ENCODE measurements around the gene CD276. TPM values are rescaled to one million over a fixed set of nuclear protein-coding genes. Genes with fewer than 3 reads are reported as not detected.
A peak's percentile ranks its signal among the peaks of the same experiment; 100 is the strongest.
"Not testable (repeated sequence)": the region's sequence is repeated elsewhere in the genome, so short reads cannot be mapped to it uniquely, and the experiment has no call there.

Gene CD276
- polyA plus RNA-seq (2014; cell fraction: cytosol; rRNA removed): 95.6 and 123 TPM in 2 replicates
- polyA plus RNA-seq (2014; cell fraction: nucleus; rRNA removed): 86.4 and 99.1 TPM in 2 replicates

DNA sequence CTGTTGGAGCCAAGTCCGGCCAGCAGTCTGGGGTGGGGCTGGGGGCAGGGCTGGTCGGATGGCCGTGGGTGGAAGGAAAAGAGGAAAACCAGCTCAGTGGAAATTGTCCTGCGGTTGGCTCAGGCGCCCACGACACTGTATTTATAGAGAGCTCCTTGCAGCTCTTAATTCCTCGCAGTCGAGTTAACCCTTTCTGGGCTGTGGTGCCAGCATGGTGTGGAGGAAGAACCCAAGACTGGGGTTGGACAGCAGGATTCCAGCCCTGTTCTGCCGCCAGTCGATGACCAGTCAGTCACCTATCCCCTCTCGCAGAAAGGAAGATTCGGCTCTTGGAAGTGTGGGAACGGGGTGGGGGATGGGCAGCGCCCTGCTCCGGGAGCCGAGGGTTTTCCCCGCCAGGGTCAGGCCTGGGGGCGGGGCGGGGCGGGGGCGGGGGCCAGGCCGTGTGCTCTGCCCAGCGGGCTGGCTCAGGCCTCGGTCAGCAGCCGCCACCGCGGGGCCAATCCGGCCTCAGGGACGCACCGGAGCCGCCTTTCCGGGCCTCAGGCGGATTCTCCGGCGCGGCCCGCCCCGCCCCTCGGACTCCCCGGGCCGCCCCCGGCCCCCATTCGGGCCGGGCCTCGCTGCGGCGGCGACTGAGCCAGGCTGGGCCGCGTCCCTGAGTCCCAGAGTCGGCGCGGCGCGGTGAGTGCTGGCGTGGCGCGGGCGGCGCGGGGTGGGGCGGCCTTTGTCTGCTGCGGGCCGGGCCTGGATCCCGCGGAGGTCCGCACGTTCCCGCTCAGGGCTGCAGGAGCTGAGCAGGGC is at the start of gene CD276:
Gene CD276, plus strand, starts transcription at position 607 of the 804 bp plus-strand sequence. CDS start 15,257 bp downstream, outside the sequence.
- no peak for DNase-seq (ENCODE audit: low spot score)

DNA sequence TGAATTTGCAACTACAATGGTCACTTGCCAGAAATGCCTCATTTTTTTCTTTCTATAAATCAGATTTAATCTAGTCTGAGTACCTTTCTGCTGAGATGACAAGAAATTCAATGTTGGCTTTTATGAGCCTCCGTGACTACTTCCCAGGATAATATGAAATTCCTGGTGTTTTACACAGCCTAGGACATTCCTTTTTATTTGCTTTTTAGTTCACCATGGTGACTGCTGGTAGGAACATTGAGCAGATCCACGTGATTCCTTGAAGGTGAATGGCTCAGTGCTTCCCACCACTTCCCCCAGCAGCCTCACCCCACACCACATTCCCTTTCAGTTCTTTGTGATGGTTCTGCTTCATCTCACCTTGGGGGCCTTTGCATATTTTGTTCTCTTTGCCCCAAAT is 46.7 kb upstream of the CD276 start:
- no peak for DNase-seq (ENCODE audit: low spot score)

DNA sequence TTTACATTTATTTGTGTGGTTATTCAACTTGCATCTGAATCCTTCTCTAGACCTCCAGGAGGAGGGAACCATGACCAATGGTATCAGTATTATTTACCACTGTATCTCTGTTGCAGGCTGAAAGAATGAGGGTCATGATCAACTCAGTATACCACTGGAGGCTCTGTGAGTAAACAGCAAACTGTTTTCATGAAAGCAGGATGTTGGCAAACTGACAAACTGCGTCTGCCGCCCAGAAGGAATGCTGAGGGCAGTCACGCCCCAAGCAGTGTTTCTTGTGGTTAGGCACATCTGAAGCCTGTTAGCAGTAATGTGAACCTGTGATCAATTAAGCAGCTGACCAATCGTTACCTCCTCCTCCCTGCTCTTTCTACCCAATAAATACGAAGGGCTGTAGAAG is 44.7 kb upstream of the CD276 start:
- not testable (repeated sequence) for DNase-seq (ENCODE audit: low spot score)

DNA sequence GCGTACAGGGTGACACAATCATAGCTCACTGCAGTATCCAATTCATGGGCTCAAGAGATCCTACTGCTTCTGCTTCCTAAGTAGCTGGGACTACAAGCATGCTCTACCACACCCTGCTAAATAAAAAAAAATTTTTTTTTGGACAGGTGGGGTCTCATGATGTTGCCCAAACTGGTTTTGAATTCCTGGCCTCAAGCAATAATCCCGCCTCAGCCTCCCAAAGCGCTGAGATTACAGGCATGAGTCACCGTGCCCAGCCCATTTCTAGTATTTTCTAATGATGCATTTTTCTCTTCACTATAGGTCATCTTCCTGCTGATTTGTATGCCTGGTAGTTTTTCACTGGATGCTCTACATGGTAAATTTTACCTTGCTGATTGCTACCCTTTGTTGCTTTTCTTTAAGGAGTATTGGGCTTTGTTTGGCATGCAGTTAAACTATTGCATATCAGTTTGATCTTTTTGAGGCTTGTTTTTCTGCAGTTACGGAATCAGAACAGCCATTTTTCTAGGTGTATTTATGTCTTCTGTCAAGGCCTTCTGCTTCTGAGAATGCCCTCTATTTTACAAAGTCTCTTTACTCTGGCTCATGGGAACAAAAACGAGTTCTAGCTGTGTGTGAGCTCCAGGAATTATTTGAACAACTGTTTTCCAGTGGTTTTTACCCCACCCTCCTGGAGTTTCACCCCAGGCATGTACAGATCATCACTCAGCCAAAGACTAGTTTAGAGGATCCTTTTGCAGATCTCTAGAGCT is 36.7 kb upstream of the CD276 start:
- no peak for DNase-seq (ENCODE audit: low spot score)

DNA sequence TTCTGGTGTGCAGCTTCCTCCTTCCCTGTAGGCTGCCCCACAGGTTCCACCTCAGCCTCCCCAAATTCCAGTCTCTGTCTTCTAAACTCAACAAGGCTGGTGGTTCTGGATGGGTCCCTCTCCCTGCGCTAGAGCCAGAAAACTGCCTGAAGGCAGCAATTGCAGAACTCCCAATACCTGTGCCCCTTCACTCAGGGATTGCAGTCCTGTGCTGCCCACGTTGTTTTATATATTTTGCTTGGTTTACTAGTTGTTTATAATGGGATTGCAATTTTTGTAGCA is 36.2 kb upstream of the CD276 start:
- DNase-seq (ENCODE audit: low spot score): no peak

DNA sequence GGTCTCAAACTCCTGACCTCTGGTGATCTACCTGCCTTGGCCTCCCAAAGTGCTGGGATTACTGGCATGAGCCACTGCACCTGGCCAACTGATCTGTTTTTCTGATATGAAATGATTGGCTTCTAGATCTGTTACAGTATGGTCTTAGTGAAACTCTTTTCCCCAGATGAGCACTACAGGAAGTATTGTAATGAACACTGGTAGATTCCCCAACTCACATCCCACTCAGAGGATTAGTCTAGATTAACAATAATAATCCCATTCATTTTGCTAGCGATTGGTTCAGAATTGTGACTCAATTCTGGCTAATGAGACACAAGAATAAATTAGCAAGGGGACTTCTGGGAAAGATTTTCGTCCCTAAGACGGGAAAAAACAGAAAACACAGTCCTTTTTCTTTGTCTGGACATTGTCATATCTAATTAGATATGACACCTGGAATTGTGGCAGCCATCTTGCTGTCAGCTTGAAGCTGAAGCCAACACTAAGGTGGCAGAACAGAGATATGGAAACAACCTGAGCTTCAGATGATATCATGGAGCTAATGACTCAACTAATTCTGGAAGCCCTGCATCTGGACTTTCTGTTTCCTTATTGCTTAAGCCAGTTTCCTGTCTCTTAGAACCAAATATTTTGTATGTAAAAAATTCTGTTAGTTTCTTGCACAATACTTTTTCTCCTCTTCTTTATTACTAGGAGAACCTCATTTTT is 33.6 kb upstream of the CD276 start:
- peak; percentile 97 for DNase-seq (ENCODE audit: low spot score)

DNA sequence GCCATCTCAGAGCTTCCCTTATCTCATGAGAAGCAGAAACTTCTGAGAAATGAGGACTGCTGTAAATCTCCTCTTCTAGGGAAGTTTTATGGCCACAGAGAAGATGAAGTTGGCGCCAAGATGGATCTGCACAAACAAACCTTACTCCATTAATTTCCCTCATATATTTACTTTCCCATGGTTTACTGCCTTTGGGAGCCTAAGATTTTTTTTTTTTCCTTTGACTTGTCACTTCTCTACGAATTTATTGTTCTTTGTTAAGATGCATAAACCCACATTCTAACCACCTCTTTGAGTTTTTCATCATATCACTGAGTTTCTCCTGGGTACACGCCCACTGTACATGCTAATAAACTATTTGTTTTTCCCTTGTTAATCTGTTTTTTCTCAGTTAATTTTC is 29.5 kb upstream of the CD276 start:
- DNase-seq (ENCODE audit: low spot score): no peak

DNA sequence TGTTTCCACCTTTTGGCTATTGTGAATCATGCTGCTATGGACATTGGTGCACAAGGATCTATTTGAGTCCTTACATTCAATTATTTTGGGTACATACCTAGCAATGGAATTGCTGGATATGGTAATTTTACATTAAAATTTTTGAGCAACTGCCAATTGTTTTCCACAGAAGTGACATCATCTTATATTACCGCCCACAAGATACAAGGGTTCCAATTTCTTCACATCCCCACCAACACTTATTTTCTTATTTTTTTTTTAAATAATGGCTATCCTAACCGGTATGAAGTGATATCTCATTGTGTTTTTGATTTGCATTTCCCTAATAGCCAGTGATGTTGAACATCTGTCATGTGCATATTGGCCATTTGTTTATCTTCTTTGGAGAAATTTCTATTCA is 28.5 kb upstream of the CD276 start:
- DNase-seq (ENCODE audit: low spot score): no peak

DNA sequence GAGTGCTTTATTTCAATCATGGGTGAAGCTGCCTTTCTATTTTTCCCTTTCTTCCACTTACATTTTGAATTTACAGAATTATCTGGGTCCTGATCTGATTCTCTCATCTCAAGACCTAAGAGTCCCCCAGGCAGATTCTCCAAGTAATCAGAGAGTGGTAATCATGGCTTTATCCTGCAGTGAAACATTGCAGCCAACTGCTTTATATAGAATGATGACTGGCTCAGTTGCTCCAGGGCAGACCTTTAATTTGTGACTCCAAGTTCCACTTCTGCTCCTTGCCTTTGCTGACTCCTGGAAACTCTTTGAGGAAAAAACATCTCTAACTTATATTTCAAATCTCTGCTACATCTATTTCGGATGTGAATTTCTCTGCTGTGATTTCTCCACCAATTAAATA is 25.5 kb upstream of the CD276 start:
- DNase-seq (ENCODE audit: low spot score): no peak

DNA sequence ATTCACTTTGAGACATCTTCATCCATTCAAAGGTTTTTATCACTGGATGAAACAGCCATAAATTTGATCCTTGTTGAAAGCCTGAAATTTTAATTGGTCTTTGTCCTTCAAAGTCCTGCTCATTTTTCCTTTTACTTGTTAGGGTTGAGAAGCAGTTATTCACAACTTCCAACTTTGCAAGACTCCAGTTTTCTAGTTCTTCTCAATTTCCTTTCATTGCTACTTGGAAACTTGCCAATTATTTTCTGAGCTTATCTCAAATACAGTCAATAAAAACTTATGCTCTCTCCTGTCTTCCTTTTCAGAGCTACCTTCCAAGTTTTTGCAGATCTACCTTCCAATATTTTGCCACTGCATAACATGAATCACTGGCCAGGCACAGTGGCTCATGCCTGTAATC is 23.7 kb upstream of the CD276 start:
- DNase-seq (ENCODE audit: low spot score): no peak

DNA sequence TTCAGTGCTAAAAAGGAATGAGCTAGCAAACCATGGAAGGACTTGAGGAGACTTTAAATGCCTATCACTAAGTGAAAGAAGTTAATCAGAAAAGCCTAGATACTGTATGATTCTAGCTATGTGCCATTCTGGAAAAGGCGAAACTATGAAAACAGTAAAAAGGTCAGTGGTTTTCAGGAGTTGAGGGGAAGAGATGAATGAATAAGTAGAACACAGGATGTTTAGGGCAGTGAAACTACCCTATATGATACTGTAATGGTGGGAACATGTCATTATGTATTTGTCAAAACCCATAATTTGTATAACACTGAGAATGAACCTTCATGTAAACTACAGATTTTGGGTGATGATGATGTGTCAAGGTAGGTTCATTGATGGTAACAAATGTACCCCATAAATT is 9.6 kb upstream of the CD276 start:
- no peak for DNase-seq (ENCODE audit: low spot score)

DNA sequence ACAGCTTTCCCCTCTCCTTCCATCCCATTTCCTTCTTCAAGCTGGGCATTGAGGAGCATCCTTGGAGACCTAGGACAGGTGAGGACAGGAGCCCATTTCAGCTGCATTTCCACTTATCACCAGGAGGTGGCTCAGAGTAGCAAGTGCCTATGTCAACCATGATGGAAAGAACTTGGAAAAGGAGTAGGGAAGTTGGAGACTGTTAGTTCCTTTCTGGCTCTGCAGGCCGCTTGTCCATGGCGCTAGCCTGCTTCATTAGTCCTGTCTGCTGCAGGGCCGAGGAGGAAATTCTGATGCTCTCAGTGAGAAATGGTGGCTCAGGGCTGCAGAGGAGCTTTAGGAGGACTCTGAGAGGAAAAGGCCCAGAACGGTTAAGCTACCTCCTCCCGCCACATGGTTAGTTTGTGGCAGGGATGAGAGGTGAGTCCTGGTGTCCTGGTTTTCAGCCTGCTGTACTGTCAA is 7.0 kb upstream of the CD276 start:
- DNase-seq (ENCODE audit: low spot score): peak; percentile 66

DNA sequence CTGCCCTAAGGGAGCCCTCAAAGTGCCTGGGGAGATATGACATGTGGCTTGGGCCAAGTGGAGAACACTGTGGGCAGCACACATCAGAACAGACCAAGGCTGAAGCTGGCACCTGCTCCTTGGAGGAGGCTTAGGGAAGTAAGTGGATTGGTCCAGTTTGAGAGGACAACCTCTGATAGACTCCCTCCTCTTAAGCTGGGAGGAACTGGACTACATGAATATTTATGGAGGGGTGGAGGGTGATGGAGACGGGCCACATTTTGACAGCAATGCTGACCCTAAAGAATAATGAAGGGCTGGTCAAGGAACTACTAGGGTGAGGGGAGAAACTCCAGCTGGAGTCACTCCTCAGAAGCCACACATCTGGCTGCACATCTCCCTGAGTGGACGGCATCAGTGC is 6.5 kb upstream of the CD276 start:
- DNase-seq (ENCODE audit: low spot score): no peak

DNA sequence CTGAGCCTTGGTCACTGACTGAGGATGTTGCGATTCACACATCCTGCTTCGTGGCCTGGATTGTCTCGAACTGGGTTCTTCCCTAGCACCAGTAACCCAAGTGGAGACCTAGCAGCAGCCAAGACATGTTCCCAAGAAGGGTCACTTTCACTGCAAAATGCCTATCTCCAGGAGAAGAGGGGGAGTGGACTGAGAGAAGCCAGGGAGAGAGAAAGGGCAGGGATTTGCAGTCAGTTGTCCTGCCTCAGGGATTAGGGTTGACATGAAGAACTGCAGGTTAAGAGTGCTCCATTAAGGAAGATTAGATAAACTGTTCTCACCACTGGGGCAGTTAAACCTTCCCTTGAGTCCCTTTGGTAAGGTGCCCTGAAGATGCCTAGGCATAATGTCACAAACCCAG is 5.7 kb upstream of the CD276 start:
- no peak for DNase-seq (ENCODE audit: low spot score)

DNA sequence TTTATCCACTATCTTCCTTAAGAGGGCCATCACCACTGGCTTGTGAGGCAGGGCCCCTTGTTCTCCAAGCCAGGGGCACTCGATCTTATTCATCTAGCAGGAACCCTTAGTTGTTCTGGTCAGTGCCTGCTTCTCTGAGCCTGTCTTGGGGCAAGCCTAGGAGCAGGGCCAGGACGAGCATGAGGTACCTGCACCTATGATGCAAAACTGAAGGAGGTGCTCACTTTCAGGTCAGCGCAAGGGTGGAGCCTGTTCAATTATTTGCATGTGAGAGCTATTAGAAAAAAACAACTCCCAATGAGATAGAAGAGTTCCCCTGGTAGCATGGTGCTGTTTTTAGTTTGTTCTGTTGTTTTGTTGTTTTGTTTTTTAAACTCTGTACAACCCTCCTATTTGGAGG is 5.0 kb upstream of the CD276 start:
- no peak for DNase-seq (ENCODE audit: low spot score)

DNA sequence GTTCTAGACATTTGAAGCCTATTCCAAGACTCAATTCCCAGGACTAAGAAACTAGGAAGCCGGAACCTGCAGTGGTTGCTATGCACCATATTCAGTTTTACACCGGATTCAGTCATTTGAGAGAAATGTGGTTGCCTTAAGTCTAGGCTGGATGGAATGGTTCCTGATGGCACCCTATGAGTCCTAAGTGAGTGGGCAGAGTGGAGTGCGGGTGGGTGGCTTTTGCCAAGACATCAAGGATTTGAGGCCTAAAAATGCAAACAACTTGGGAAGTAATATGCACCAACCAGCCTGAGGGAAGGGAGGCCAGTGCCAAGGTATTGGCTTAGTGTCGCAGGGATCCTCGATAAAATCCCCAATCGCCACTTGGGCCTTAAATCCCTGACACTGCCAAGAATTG is 4.2 kb upstream of the CD276 start:
- DNase-seq (ENCODE audit: low spot score): no peak

DNA sequence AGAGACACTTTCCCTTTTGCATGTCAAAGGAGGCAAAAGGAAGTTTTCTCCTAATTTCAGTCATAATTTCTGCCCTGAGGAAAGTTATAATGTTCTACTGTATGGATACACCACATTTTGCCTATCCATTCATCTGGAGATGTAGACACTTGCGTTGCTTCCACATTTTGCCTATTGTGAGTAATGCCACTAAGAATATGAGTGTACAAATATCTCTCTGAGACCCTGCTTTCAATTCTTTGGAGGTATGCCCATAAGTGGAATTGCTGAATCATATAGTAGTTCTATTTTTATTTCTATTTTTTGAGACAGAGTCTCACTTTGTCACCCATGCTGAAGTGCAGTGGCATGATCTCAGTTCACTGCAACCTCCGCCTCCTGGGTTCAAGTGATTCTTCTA is 3.6 kb upstream of the CD276 start:
- no peak for DNase-seq (ENCODE audit: low spot score)

DNA sequence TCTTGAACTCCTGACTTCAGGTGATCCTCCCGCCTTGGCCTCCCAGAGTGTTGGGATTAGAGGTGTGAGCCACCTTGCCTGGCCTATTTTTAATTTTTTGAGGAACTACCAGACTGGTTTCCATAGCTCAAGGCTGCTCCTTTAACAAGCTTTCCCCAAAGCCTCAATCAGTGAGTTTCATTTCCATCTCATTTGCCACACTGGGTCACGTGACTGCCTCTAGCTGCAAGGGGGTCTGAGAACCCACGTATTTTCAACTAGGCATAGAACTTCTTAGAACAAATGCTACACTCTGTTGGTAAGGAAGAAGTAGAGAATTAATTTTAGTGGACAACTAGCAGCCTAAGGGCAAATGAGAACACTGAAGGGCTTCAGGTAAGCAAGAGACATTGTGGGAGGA is 3.1 kb upstream of the CD276 start:
- DNase-seq (ENCODE audit: low spot score): no peak

DNA sequence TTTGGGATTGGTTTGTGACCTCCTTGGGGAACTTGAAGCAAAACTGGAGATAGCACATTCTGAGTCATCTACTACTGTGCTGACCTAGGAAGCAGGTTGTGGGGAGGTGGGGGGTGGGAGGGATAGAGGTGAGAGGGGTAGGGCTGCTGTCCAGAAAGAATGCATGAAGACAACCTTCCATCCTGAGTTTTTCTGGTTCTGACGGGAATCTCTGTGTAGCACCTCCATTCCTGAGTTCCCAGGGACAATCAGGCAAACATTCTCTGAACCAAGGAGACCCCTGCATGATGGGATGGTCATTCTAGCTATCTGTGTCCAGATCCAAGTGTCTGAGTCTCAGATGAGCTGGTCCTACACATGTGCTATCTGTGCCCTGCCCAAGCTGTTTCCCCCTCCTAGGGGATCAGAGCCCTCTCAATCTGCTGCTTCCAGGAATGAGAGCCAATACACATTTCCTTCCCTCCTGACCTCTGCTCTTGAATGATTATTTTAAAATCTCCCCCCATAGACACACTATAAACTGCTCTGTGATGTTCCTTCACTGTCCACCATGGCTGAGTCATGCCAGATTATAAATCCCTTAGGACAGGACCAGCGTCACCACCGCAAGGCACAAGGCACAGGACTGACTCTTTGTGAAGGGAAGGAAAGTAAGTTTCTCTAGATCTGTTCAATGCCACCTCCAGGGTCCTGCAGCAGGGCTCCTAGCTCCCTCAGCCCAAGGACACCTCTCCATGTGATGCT is 2.2 kb upstream of the CD276 start:
- DNase-seq (ENCODE audit: low spot score): no peak

DNA sequence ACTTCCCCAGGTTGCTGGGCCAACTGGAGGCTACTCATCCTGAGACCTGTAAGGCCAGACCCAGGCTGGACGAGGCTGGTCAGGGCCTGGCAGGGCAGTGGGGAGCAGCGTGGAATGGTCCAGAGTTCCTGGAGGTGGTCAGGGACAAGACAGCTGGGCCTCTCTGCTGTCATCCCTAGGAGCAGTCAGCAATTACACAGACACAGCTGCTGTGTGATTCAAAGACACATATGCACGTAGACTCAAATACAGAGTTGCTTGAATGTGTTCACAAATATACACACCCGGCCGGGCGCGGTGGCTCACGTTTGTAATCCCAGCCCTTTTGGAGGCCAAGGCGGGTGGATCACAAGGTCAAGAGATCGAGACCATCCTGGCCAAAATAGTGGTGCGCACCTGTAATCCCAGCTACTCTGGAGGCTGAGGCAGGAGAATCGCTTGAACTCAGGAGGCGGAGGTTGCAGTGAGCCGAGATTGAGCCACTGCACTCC is 1.5 kb upstream of the CD276 start:
- DNase-seq (ENCODE audit: low spot score): no peak

DNA sequence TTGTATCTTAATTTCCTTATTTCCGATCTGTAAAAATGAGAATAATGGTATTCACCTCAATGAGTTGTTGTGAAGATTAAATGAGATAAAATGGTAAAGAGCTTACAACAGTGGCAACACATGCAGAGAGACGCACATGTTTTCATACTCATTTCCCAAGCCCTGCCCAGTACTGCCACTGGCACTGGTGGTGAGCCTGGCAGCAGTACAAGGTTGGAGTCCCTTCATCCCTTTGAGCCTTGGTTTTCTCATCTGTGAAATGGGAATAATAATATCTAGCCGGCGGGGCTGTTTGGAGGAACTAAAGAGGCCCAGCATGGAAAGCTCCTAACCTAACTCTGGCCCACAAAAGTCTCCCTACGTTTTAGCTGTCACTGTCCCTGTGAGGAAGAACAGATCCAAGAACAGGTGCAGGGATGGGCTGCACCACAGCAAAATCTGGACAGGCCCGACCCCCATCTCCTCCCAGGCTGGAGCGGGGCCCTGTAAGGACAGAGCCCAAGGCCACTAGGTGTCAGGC is 866 bp upstream of the CD276 start:
- DNase-seq (ENCODE audit: low spot score): peak; percentile 92

Measured in SK-N-DZ (cell line).